ENCODE results near the gene ATP6V0A1.

Gene ATP6V0A1

GRCh38 chr17:42484304-42484703 is 25.6 kb downstream of the ATP6V0A1 start:
- no peak for TF ChIP-seq ZNF274 (IDR thresholded peaks at IDR 0.05; ENCODE audit: low read depth, low read length)
- no peak overlapping the region for H3K4me3 ChIP-seq (ENCODE audit: low read length)

GRCh38 chr17:42485680-42486079 is 27.0 kb downstream of the ATP6V0A1 start:
- TF ChIP-seq ZNF274 (IDR thresholded peaks at IDR 0.05; ENCODE audit: low read depth, low read length), result no peak
- no peak overlapping the region for H3K4me3 ChIP-seq (ENCODE audit: low read length)

GRCh38 chr17:42488032-42488431 is 29.4 kb downstream of the ATP6V0A1 start:
- no peak for TF ChIP-seq ZNF274 (IDR thresholded peaks at IDR 0.05; ENCODE audit: low read depth, low read length)
- no peak overlapping the region for H3K4me3 ChIP-seq (ENCODE audit: low read length)

GRCh38 chr17:42493319-42493718 is 34.6 kb downstream of the ATP6V0A1 start:
- H3K4me3 ChIP-seq (ENCODE audit: low read length), result no peak overlapping the region
- no peak for TF ChIP-seq ZNF274 (IDR thresholded peaks at IDR 0.05; ENCODE audit: low read depth, low read length)

GRCh38 chr17:42494673-42495072 is 36.0 kb downstream of the ATP6V0A1 start:
- no peak overlapping the region for H3K4me3 ChIP-seq (ENCODE audit: low read length)
- TF ChIP-seq ZNF274 (IDR thresholded peaks at IDR 0.05; ENCODE audit: low read depth, low read length), result no peak

- H3K4me3 ChIP-seq (ENCODE audit: low read length), result no peak overlapping the region
- no peak for TF ChIP-seq ZNF274 (IDR thresholded peaks at IDR 0.05; ENCODE audit: low read depth, low read length)
These were observed 40.1 kb downstream of the ATP6V0A1 start for GRCh38 chr17:42498828-42499227.

GRCh38 chr17:42502091-42502490 is 43.4 kb downstream of the ATP6V0A1 start:
- H3K4me3 ChIP-seq (ENCODE audit: low read length), result no peak overlapping the region
- TF ChIP-seq ZNF274 (IDR thresholded peaks at IDR 0.05; ENCODE audit: low read depth, low read length), result no peak

GRCh38 chr17:42502926-42503325 is 44.2 kb downstream of the ATP6V0A1 start:
- no peak overlapping the region for H3K4me3 ChIP-seq (ENCODE audit: low read length)
- TF ChIP-seq ZNF274 (IDR thresholded peaks at IDR 0.05; ENCODE audit: low read depth, low read length), result no peak

- no peak for TF ChIP-seq ZNF274 (IDR thresholded peaks at IDR 0.05; ENCODE audit: low read depth, low read length)
- no peak overlapping the region for H3K4me3 ChIP-seq (ENCODE audit: low read length)
These were observed 49.0 kb downstream of the ATP6V0A1 start for GRCh38 chr17:42507671-42508070.

GRCh38 chr17:42508426-42509165 is 49.9 kb downstream of the ATP6V0A1 start:
- H3K4me3 ChIP-seq (ENCODE audit: low read length), result no peak overlapping the region
- no peak for TF ChIP-seq ZNF274 (IDR thresholded peaks at IDR 0.05; ENCODE audit: low read depth, low read length)

- TF ChIP-seq ZNF274 (IDR thresholded peaks at IDR 0.05; ENCODE audit: low read depth, low read length), result no peak
These were observed 50.7 kb downstream of the ATP6V0A1 start for GRCh38 chr17:42509409-42509808.

GRCh38 chr17:42509841-42510240 is 51.2 kb downstream of the ATP6V0A1 start:
- no peak overlapping the region for H3K4me3 ChIP-seq (ENCODE audit: low read length)
- no peak for TF ChIP-seq ZNF274 (IDR thresholded peaks at IDR 0.05; ENCODE audit: low read depth, low read length)

More at GRCh38 chr17:42509409-42509808, 50.7 kb downstream of the ATP6V0A1 start:
- H3K4me3 ChIP-seq (ENCODE audit: low read length), result no peak overlapping the region

- TF ChIP-seq ZNF274 (IDR thresholded peaks at IDR 0.05; ENCODE audit: low read depth, low read length), result no peak
- no peak overlapping the region for H3K4me3 ChIP-seq (ENCODE audit: low read length)
These were observed 53.6 kb downstream of the ATP6V0A1 start for GRCh38 chr17:42512246-42512645.

- TF ChIP-seq ZNF274 (IDR thresholded peaks at IDR 0.05; ENCODE audit: low read depth, low read length), result no peak
- no peak overlapping the region for H3K4me3 ChIP-seq (ENCODE audit: low read length)
These were observed 54.1 kb downstream of the ATP6V0A1 start for GRCh38 chr17:42512733-42513251.

GRCh38 chr17:42513686-42514085 is 55.0 kb downstream of the ATP6V0A1 start:
- TF ChIP-seq ZNF274 (IDR thresholded peaks at IDR 0.05; ENCODE audit: low read depth, low read length), result no peak
- no peak overlapping the region for H3K4me3 ChIP-seq (ENCODE audit: low read length)
